HG02938 (cell line): ENCODE measurements around the gene DRD4.
"Not testable (repeated sequence)": the region's sequence is repeated elsewhere in the genome, so short reads cannot be mapped to it uniquely, and the experiment has no call there.

Experiments used
- ATAC-seq: cut with Tn5 transposase; IDR thresholded peaks from one replicate; pipeline ENCODE4 v1.9.1; 2021; ENCODE audit warnings: mild to moderate bottlenecking, moderate library complexity; ENCODE audit not compliant: unreplicated experiment

The DRD4 gene

GRCh38 chr11:673866-674265 is 36.8 kb downstream of the DRD4 start:
- ATAC-seq, result no peak

- no peak for ATAC-seq
These were observed 37.3 kb downstream of the DRD4 start for GRCh38 chr11:674406-674805.

- no peak for ATAC-seq
These were observed 41.2 kb downstream of the DRD4 start for GRCh38 chr11:678297-678696.

- no peak for ATAC-seq
These were observed 42.5 kb downstream of the DRD4 start for GRCh38 chr11:679271-680207.

GRCh38 chr11:680476-680875 is 43.4 kb downstream of the DRD4 start:
- no peak for ATAC-seq

GRCh38 chr11:680970-681369 is 43.9 kb downstream of the DRD4 start:
- no peak for ATAC-seq

- no peak for ATAC-seq
These were observed 49.6 kb downstream of the DRD4 start for GRCh38 chr11:686451-687243.

- no peak for ATAC-seq
These were observed 50.7 kb downstream of the DRD4 start for GRCh38 chr11:687751-688150.

- ATAC-seq, result no peak
These were observed 51.6 kb downstream of the DRD4 start for GRCh38 chr11:688681-689080.

- ATAC-seq, result no peak
These were observed 52.6 kb downstream of the DRD4 start for GRCh38 chr11:689625-690024.

- ATAC-seq, result not testable (repeated sequence)
These were observed 53.2 kb downstream of the DRD4 start for GRCh38 chr11:690244-690643.
